Activated naive CD8-positive, alpha-beta T cell (primary cell): ENCODE measurements around the gene AHRR.
"Not testable (repeated sequence)": the region's sequence is repeated elsewhere in the genome, so short reads cannot be mapped to it uniquely, and the experiment has no call there.

Source experiments
- H3K27ac Mint-ChIP-seq: one replicate; pipeline ENCODE4 v1.8.0; 2021; ENCODE audit warnings: mixed read lengths
- H3K27me3 Mint-ChIP-seq: one replicate; pipeline ENCODE4 v1.8.0; 2021; ENCODE audit warnings: mixed read lengths
- H3K36me3 Mint-ChIP-seq: one replicate; pipeline ENCODE4 v1.8.0; 2021; ENCODE audit warnings: mixed read lengths
- H3K4me1 Mint-ChIP-seq: one replicate; pipeline ENCODE4 v1.8.0; 2021; ENCODE audit warnings: low read depth, mixed read lengths
- H3K4me3 Mint-ChIP-seq: one replicate; pipeline ENCODE4 v1.8.0; 2021; ENCODE audit warnings: mild to moderate bottlenecking, mixed read lengths
- H3K9me3 Mint-ChIP-seq: one replicate; pipeline ENCODE4 v1.8.0; 2021; ENCODE audit warnings: low read depth, mixed read lengths

Gene AHRR

GRCh38 chr5:482021-482420, 160.5 kb downstream of the AHRR start:
- H3K27me3 Mint-ChIP-seq = peaks cover 3% of the 10 kb centered on the region
- no peak overlapping the region for H3K27ac Mint-ChIP-seq
- no peaks in the 10 kb centered on the region for H3K36me3 Mint-ChIP-seq
- no peaks in the 10 kb centered on the region for H3K9me3 Mint-ChIP-seq
- H3K4me3 Mint-ChIP-seq = no peak overlapping the region
- H3K4me1 Mint-ChIP-seq = peaks cover 5% of the 10 kb centered on the region

DNA sequence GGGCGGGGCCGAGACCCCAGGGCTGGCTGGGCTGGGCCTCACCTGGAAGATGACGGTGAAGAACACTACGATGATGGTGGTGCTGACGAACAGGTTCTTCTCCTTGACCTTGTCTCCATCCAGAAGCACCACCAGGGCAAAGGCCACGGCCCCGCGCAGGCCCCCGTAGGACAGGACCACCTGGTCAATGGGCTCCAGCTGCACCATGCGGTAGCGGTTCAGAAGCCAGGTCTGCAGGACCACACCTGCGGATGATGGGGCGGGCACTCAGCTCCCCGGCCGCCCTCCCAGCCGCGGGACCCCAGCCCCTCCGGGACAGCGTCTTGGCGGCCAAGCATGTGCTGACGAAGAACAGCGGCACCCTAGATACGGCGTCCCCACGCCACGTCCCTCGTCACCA, 161.0 kb downstream of the AHRR start:
- no peaks in the 10 kb centered on the region for H3K36me3 Mint-ChIP-seq
- H3K27me3 Mint-ChIP-seq = peaks cover 3% of the 10 kb centered on the region
- H3K9me3 Mint-ChIP-seq = no peaks in the 10 kb centered on the region
- H3K27ac Mint-ChIP-seq = no peak overlapping the region
- no peak overlapping the region for H3K4me3 Mint-ChIP-seq
- H3K4me1 Mint-ChIP-seq = peaks cover 5% of the 10 kb centered on the region

DNA sequence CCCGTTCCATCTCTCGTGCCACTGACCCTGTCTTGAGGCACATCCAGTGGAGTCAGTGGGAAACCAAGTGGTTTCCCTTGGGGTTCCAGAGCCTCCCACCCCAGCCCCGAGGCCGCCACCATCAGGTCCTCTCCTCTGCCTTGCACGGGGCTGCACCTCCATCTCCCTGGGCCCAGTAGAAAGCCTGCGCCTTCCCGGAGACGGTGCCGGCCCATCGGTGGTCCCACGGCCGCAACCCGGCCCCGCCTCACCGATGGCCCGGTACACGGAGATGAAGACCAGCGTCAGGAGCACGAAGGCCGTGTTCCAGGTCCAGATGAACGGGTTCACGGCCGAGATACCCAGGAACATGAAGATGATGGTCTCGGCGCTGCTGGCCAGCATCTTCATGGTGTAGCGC, 161.5 kb downstream of the AHRR start:
- Mint-ChIP-seq H3K27me3 (no peaks in the 10 kb centered on the region), H3K9me3 (no peaks in the 10 kb centered on the region), H3K36me3 (no peaks in the 10 kb centered on the region), H3K27ac (no peak overlapping the region), H3K4me1 (peaks cover 5% of the 10 kb centered on the region), H3K4me3 (no peak overlapping the region)

DNA sequence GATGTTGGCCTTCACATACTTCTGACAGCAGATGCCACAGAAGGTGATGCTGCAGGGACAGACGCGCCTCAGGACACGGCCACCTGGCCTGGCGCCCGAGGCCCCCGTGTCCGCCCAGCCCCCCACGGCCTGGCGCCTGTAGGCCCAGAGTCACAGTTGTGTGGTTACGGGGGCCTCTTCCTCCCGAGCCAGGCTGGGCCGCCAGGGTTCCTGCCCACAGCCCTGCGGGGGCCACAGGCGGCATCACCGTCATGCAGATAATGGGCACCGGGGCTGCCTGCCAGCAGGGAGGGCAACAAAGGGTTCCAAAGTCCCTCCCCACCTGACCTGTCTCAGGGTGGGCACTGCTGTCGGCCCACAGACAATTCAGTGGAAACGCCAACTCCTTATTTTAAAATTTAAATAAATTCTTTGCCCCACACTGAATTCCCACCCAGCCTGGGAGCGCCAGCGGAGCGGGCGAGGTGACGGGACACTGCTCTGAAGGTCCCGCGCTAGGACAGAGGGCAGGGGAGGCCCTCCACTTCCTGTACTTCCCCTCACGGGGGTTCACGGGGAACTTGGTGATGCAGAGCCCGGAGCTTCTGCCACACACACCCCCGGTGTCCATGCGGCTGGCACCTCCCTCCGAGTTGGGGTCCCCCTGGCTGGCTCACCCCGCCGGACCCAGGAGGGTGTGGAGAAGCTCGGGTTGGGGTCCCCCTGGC, 162.1 kb downstream of the AHRR start:
- Mint-ChIP-seq H3K27me3 (no peaks in the 10 kb centered on the region), H3K27ac (no peak overlapping the region), H3K4me3 (no peak overlapping the region), H3K9me3 (no peaks in the 10 kb centered on the region), H3K36me3 (no peaks in the 10 kb centered on the region), H3K4me1 (peaks cover 5% of the 10 kb centered on the region)

DNA sequence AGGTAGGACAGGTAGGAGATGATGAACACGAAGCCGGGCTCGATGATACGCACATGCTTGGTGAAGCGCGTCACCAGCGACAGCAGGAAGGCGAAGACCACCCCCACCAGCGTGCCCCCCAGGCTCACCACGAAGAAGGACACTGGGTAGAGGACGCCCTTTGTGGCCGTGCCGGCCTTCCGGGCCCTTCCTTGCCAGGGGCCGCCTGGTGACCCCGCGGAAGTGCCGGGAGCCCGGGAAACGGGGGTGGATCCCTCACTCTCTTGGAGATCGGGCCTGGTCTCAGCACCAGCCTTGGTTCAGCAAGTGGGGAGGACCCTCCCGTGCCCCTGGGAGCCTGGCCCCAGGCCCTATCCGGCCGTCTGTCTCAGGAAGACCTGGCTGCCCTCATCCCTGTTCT, 163.0 kb downstream of the AHRR start:
- no peak overlapping the region for H3K27ac Mint-ChIP-seq
- H3K4me3 Mint-ChIP-seq = no peak overlapping the region
- peaks cover 5% of the 10 kb centered on the region for H3K4me1 Mint-ChIP-seq
- H3K27me3 Mint-ChIP-seq = no peaks in the 10 kb centered on the region
- H3K9me3 Mint-ChIP-seq = no peaks in the 10 kb centered on the region
- no peaks in the 10 kb centered on the region for H3K36me3 Mint-ChIP-seq

DNA sequence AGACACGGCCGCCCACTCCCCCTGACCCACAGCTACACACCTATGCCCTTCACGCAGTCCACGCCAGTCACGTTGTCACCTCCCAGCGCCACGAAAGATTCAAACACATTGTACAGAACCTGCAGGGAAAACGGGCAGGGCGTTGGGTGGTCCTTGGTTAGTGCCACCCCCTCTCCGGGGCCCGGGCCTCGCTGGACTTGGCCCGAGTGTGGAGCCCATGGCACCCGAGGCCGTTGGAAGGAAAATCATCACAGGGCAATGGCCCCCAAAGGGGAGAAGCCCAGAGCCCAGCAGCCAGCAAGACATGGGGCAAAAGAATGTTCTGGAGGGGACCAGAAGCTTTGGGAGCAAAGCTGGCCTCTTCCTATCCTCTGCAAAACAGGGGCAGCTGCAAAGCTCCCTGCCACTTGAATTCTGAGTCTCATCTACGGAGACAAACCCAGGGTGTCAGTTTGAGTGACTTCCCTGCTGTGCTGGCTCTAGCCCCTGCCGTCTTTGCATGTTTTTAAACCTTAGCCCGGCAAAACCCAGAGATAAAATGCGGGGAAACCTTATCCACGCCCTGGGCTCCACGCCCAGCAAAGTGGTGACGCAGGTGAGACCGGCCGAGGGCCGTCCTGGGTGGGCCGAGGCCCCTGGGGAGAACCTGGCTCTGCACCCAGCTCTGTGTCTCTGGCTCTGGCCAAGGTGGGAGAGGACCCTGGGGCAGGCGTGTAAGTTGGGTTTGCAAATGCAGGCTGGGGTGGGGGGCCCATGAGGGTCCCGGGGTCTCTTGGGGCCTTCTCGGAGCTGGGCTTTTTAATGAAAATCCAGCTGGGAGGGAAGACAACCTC, 163.8 kb downstream of the AHRR start:
- Mint-ChIP-seq H3K27me3 (no peaks in the 10 kb centered on the region), H3K27ac (no peak overlapping the region), H3K36me3 (no peaks in the 10 kb centered on the region), H3K9me3 (no peaks in the 10 kb centered on the region), H3K4me1 (peaks cover 5% of the 10 kb centered on the region), H3K4me3 (no peak overlapping the region)

DNA sequence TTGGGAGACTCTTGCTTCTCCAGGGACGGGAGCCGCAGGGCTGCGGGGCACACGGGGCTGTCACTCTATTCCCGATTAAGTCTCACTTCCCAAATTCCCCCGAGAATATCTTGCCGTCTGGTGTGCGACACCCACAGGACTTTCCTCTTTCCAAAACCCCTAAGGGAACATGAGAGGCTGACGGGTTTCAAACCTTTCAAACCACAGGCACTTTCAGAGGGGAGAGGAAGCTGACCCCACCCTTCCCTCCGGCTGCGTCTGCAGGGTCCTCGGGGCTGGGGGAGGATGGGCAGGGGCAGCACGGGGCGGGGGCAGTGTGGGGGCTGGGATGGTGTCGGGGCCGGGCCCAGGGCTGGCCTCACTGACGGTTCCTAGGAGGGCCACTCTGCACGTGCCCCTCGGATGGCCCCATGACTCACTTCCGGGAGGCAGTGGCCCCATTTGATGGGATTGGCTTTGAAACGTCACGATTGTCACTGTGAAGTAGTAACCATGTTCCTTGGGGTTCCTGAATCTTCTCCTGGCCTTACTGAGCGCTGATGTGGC, 164.5 kb downstream of the AHRR start:
- H3K4me3 Mint-ChIP-seq = no peak overlapping the region
- no peaks in the 10 kb centered on the region for H3K27me3 Mint-ChIP-seq
- no peak overlapping the region for H3K27ac Mint-ChIP-seq
- H3K4me1 Mint-ChIP-seq = peaks cover 5% of the 10 kb centered on the region
- no peaks in the 10 kb centered on the region for H3K36me3 Mint-ChIP-seq
- H3K9me3 Mint-ChIP-seq = no peaks in the 10 kb centered on the region

- H3K9me3 Mint-ChIP-seq, H3K27ac Mint-ChIP-seq, H3K4me3 Mint-ChIP-seq: not testable (repeated sequence)
Observed at GRCh38 chr5:486597-486996, 165.1 kb downstream of the AHRR start.

More at GRCh38 chr5:486597-486996, 165.1 kb downstream of the AHRR start:
- H3K27me3 Mint-ChIP-seq, H3K4me1 Mint-ChIP-seq, H3K36me3 Mint-ChIP-seq: not testable (repeated sequence)
